Parathyroid adenoma (tissue), 2 donors: ENCODE data around the gene RNU4-1.
A peak's percentile ranks its signal among the peaks of the same experiment; 100 is the strongest.

ENCODE experiments used
- H2AFZ ChIP-seq: fragments of 300-600 bp; sonication (generic); one replicate; pipeline ENCODE4 v1.7.0; 2017; ENCODE audit warnings: antibody characterized with exemption, mild to moderate bottlenecking
- H3K27ac ChIP-seq: fragments of 300-600 bp; sonication (generic); one replicate; pipeline ENCODE4 v1.7.0; 2017
- H3K27me3 ChIP-seq: fragments of 300-600 bp; sonication (generic); one replicate; pipeline ENCODE4 v1.7.0; 2017; ENCODE audit warnings: low read length; ENCODE audit not compliant: control insufficient read depth, insufficient read depth
- H3K36me3 ChIP-seq: fragments of 300-600 bp; sonication (generic); one replicate; pipeline ENCODE4 v1.7.0; 2017; ENCODE audit warnings: low read length; ENCODE audit not compliant: control insufficient read depth, insufficient read depth
- H3K4me1 ChIP-seq: fragments of 300-600 bp; sonication (generic); one replicate; pipeline ENCODE4 v1.7.0; 2017; ENCODE audit warnings: control low read depth
- H3K4me2 ChIP-seq: fragments of 300-600 bp; sonication (generic); one replicate; pipeline ENCODE4 v1.7.0; 2017; ENCODE audit warnings: low read length
- H3K4me3 ChIP-seq: fragments of 300-600 bp; sonication (generic); one replicate; pipeline ENCODE4 v1.7.0; 2017; ENCODE audit warnings: low read depth, low read length
- H3K79me2 ChIP-seq: fragments of 300-600 bp; sonication (generic); one replicate; pipeline ENCODE4 v1.7.0; 2017; ENCODE audit warnings: control low read depth
- H3K9ac ChIP-seq: fragments of 300-600 bp; sonication (generic); one replicate; pipeline ENCODE4 v1.7.0; 2017; ENCODE audit warnings: mild to moderate bottlenecking
- H3K9me3 ChIP-seq: fragments of 300-600 bp; sonication (generic); one replicate; pipeline ENCODE4 v1.7.0; 2017; ENCODE audit warnings: low read length; ENCODE audit not compliant: control insufficient read depth
- CTCF ChIP-seq: fragments of 300-600 bp; sonication (generic); IDR thresholded peaks from one replicate; pipeline ENCODE4 v1.7.0; 2017; ENCODE audit warnings: antibody characterized with exemption, mild to moderate bottlenecking
- donor health status: primary hyperparathyroidism.

Gene RNU4-1

GRCh38 chr12:120263748-120264085 lies 29.3 kb downstream of the RNU4-1 start:
- H3K27me3 ChIP-seq = no peaks in the 10 kb centered on the region
- peaks cover 30% of the 10 kb centered on the region for H3K4me1 ChIP-seq
- peaks cover 58% of the 10 kb centered on the region for H3K79me2 ChIP-seq
- peak overlapping the region; percentile 72 for H3K27ac ChIP-seq
- H3K4me2 ChIP-seq = peak overlapping the region; percentile 88
- H3K4me3 ChIP-seq = peak overlapping the region; percentile 76
- peak overlapping the region; percentile 63 for H2AFZ ChIP-seq
- H3K9ac ChIP-seq = no peak overlapping the region
- H3K9me3 ChIP-seq = no peaks in the 10 kb centered on the region
- no peaks in the 10 kb centered on the region for H3K36me3 ChIP-seq
- no peak for TF ChIP-seq CTCF

- Histone ChIP-seq H3K4me2 (peak overlapping the region; percentile 88), H3K9me3 (no peaks in the 10 kb centered on the region), H3K79me2 (peaks cover 64% of the 10 kb centered on the region), H3K9ac (no peak overlapping the region), H3K4me1 (peaks cover 30% of the 10 kb centered on the region), H3K36me3 (no peaks in the 10 kb centered on the region), H2AFZ (peak overlapping the region; percentile 63), H3K27ac (peak overlapping the region; percentile 72), H3K4me3 (peak overlapping the region; percentile 76), H3K27me3 (no peaks in the 10 kb centered on the region)
- TF ChIP-seq CTCF = no peak
Observed at GRCh38 chr12:120262852-120263747, 29.9 kb downstream of the RNU4-1 start.

- H3K9me3 ChIP-seq = no peaks in the 10 kb centered on the region
- H3K27me3 ChIP-seq = no peaks in the 10 kb centered on the region
- H2AFZ ChIP-seq = no peak overlapping the region
- peaks cover 73% of the 10 kb centered on the region for H3K79me2 ChIP-seq
- peaks cover 36% of the 10 kb centered on the region for H3K4me1 ChIP-seq
- peak overlapping the region; percentile 88 for H3K4me2 ChIP-seq
- H3K9ac ChIP-seq = no peak overlapping the region
- no peaks in the 10 kb centered on the region for H3K36me3 ChIP-seq
- no peak overlapping the region for H3K4me3 ChIP-seq
- no peak for TF ChIP-seq CTCF
- H3K27ac ChIP-seq = peak overlapping the region; percentile 72
Observed at GRCh38 chr12:120261951-120262851, 30.8 kb downstream of the RNU4-1 start.

GRCh38 chr12:120260607-120261006 lies 32.4 kb downstream of the RNU4-1 start:
- H3K4me1 ChIP-seq = peaks cover 25% of the 10 kb centered on the region
- no peak for TF ChIP-seq CTCF

More at GRCh38 chr12:120260607-120261006, 32.4 kb downstream of the RNU4-1 start:
- Histone ChIP-seq H3K9ac (no peak overlapping the region), H3K27ac (no peak overlapping the region), H3K27me3 (no peaks in the 10 kb centered on the region), H3K9me3 (no peaks in the 10 kb centered on the region), H3K79me2 (peaks cover 85% of the 10 kb centered on the region), H3K4me2 (no peak overlapping the region), H2AFZ (no peak overlapping the region), H3K36me3 (no peaks in the 10 kb centered on the region), H3K4me3 (no peak overlapping the region)
